Ascending aorta (tissue), 2 donors: ENCODE measurements around the gene UGP2. TPM values are rescaled to one million over a fixed set of nuclear protein-coding genes. Genes with fewer than 3 reads are reported as not detected.
"Not testable (repeated sequence)": the region's sequence is repeated elsewhere in the genome, so short reads cannot be mapped to it uniquely, and the experiment has no call there.

Experiments used
- DNase-seq, 2 donors: peaks; one replicate each; pipeline ENCODE4 v3.0.0-alpha.2; 2019; ENCODE audit warnings: low spot score in 2 of 2
- H3K27ac ChIP-seq, 2 donors: fragments of 200-600 bp; sonication (generic); one replicate each; pipeline ENCODE4 v1.5.1; 2016 to 2017; ENCODE audit warnings: mild to moderate bottlenecking in 1 of 2
- H3K27me3 ChIP-seq: fragments of 200-600 bp; sonication (generic); one replicate; pipeline ENCODE4 v1.5.1; 2017
- H3K36me3 ChIP-seq, 2 donors: fragments of 200-600 bp; sonication (generic); one replicate each; pipeline ENCODE4 v1.5.1; 2016
- H3K4me1 ChIP-seq, 2 donors: fragments of 200-600 bp; sonication (generic); one replicate each; pipeline ENCODE4 v1.5.1; 2016 to 2017; ENCODE audit warnings: mild to moderate bottlenecking in 1 of 2
- H3K4me3 ChIP-seq, 2 donors: fragments of 200-600 bp; sonication (generic); one replicate each; pipeline ENCODE4 v1.5.1; 2016 to 2017; ENCODE audit warnings: mild to moderate bottlenecking in 1 of 2
- H3K9me3 ChIP-seq, 2 donors: fragments of 200-600 bp; sonication (generic); one replicate each; pipeline ENCODE4 v1.5.1; 2016
- intact Hi-C: fragments of 100-400 bp; cut with DNase I; formaldehyde crosslinking; loops from one replicate; pipeline ENCODE4 v1.15.1; 2023
- total RNA-seq: library from RNA; depleted of rRNA; stranded (reverse); fragments of >200 nt; gene quantifications from one replicate; pipeline ENCODE4 v1.1.0, GENCODE V29; 2016
- TF ChIP-seq, protein P1 (sequence below), 3 experiments: fragments of 200-600 bp in 2 of 3; fragments of 450-650 bp in 1 of 3; sonication (generic) in 2 of 3; IDR thresholded peaks; one replicate each; pipeline ENCODE4 v1.5.1; 2016 to 2019; ENCODE audit warnings: antibody characterized with exemption in 3 of 3, mild to moderate bottlenecking in 1 of 3, moderate library complexity in 1 of 3

UGP2 gene
- total RNA-seq, 1 donor from 2014 or later: 25.7 TPM

DNA sequence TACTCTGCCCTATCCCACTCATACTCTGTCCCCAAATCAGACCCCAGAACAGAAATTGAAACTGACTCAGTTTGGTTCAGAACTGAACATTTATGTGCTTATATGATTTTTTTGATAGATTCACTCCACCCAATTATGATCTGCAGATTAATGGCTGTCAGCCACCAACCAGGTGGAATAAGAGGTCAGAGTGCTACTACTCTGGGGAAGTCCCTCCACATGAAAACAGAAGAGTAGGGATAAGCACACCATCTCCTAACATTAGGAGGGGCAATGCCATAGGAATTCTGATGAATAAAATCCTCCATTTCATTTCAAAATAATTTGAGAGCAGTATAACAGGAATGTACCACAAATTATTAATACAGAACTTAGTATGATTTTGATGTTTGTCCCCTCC is 36.3 kb upstream of the UGP2 start:
- Histone ChIP-seq H3K4me1 (no peaks in the 10 kb centered on the region), H3K9me3 (no peaks in the 10 kb centered on the region), H3K27ac (no peak overlapping the region), H3K27me3 (no peaks in the 10 kb centered on the region), H3K36me3 (no peaks in the 10 kb centered on the region), H3K4me3 (no peak overlapping the region)
- DNase-seq: no peak
- intact Hi-C loops: no loop called here
- TF ChIP-seq, protein P1, sequence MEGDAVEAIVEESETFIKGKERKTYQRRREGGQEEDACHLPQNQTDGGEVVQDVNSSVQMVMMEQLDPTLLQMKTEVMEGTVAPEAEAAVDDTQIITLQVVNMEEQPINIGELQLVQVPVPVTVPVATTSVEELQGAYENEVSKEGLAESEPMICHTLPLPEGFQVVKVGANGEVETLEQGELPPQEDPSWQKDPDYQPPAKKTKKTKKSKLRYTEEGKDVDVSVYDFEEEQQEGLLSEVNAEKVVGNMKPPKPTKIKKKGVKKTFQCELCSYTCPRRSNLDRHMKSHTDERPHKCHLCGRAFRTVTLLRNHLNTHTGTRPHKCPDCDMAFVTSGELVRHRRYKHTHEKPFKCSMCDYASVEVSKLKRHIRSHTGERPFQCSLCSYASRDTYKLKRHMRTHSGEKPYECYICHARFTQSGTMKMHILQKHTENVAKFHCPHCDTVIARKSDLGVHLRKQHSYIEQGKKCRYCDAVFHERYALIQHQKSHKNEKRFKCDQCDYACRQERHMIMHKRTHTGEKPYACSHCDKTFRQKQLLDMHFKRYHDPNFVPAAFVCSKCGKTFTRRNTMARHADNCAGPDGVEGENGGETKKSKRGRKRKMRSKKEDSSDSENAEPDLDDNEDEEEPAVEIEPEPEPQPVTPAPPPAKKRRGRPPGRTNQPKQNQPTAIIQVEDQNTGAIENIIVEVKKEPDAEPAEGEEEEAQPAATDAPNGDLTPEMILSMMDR (IDR thresholded peaks at IDR 0.05): no peak

DNA sequence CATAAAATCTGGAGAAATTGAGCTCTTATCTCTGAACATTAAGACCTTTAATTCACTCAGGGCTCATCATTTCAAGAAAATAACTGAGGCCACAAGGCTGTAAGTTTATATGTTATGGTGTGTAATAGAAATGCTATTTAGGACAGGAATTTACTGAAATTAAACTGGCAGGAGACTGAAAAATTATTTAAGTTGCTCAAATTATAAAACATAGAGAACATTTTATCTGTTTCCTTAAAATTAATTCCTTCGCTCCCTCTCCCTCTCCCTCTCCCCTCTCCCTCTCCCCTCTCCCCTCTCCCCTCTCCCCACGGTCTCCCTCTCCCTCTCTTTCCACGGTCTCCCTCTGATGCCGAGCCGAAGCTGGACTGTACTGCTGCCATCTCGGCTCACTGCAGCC is 33.7 kb upstream of the UGP2 start:
- H3K4me1 ChIP-seq, intact Hi-C loops, DNase-seq, H3K27ac ChIP-seq, H3K9me3 ChIP-seq, H3K27me3 ChIP-seq, H3K36me3 ChIP-seq, H3K4me3 ChIP-seq: not testable (repeated sequence)

DNA sequence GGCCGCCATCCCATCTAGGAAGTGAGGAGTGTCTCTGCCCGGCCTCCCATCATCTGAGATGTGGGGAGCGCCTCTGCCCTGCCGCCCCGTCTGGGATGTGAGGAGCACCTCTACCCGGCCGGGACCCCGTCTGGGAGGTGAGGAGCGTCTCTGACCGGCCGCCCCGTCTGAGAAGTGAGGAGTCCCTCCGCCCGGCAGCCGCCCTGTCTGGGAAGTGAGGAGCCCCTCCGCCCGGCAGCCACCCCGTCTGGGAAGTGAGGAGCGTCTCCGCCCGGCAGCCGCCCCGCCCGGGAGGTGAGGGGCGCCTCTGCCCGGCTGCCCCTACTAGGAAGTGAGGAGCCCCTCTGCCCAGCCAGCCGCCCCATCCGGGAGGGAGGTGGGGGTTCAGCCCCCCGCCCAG is 32.8 kb upstream of the UGP2 start:
- H3K4me1 ChIP-seq, DNase-seq, H3K36me3 ChIP-seq, H3K9me3 ChIP-seq, intact Hi-C loops, H3K27me3 ChIP-seq, H3K4me3 ChIP-seq, H3K27ac ChIP-seq: not testable (repeated sequence)

DNA sequence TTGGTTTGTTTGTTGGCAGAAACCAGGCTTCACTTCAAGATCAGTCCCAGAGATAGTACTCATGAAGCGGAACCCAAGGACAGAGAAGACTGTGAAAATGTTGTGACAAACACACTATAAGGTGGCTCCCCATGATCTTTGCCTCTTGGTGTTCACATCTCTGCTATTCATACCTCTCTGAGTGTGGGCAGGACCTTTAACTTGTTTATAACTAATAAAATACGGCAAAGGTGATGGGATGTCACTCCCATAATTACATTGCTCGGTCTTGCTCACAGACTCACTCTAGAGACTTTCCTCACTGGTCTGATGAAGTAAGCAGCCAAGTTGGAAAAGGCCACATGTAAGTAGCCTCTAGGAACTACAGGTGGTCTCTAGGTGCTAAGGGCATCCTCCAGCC is 30.6 kb upstream of the UGP2 start:
- no peak for DNase-seq
- H3K4me1 ChIP-seq: no peaks in the 10 kb centered on the region
- H3K36me3 ChIP-seq: no peaks in the 10 kb centered on the region
- H3K4me3 ChIP-seq: no peak overlapping the region
- intact Hi-C loops: no loop called here
- H3K27ac ChIP-seq: no peak overlapping the region
- H3K27me3 ChIP-seq: no peaks in the 10 kb centered on the region
- TF ChIP-seq, protein P1 (IDR thresholded peaks at IDR 0.05): no peak
- H3K9me3 ChIP-seq: no peaks in the 10 kb centered on the region

DNA sequence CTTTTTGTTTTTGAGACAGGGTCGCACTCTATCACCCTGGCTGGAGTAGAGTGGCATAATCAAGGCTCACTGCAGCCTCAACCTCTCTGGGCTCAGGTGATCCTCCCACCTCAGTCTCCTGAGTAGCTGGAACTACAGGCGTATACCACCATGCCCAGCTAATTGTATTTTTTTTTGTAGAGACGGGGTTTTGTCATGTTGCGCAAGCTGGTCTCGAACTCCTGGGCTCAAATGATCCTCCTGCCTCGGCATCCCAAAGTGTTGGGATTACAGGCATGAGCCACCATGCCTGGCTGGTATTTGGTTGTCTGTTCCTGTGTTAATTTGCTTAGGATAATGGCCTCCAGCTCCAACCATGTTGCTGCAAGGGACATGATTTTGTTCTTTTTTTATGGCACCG is 29.8 kb upstream of the UGP2 start:
- H3K36me3 ChIP-seq, H3K9me3 ChIP-seq, H3K4me1 ChIP-seq, H3K27me3 ChIP-seq, H3K27ac ChIP-seq, H3K4me3 ChIP-seq, intact Hi-C loops, DNase-seq: not testable (repeated sequence)

DNA sequence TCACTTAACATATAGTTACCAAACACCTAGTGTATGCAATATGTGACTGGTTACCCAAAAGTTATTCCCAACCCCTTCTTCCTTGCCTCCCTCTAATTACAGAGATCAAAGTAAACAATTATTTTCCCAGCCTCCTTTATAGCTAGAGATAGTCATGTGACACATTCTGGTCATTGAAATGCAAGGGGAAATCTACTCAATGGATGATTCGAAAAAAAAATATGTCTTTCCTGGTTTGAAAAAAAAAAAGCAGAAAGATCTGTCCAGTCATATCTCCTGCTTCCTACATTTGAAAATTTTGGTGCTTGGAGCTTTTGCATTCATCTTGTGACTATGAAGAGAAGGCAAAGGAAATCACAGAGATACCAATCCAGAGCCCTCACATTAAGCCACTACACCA is 27.6 kb upstream of the UGP2 start:
- no peaks in the 10 kb centered on the region for H3K36me3 ChIP-seq
- no peak overlapping the region for H3K4me3 ChIP-seq
- H3K27ac ChIP-seq: no peak overlapping the region
- H3K9me3 ChIP-seq: no peaks in the 10 kb centered on the region
- no peaks in the 10 kb centered on the region for H3K4me1 ChIP-seq
- no peaks in the 10 kb centered on the region for H3K27me3 ChIP-seq
- no peak for DNase-seq
- intact Hi-C loops: no loop called here
- TF ChIP-seq, protein P1 (IDR thresholded peaks at IDR 0.05): no peak

DNA sequence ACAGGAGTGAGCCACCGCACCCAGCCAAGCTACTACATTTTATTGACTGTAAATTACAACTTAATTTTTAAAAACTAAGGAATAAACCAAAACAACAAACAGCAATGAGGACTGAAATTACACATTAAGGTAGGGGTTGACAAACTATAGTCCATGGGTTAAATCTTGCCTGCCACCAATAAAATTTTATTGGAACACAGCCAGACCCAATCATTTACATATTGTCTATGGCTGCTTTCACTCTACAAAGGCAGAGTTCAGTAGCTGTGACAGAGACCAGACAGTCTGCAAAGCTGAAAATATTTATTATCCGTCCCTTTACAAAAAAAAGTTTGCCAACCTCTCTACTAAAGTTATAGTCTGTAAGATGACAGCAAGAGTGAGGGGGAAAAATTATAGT is 24.3 kb upstream of the UGP2 start:
- intact Hi-C loops: no loop called here
- Histone ChIP-seq H3K27ac (no peak overlapping the region), H3K4me1 (peaks cover 3 to 16% of the 10 kb centered on the region in 2 donors), H3K4me3 (no peak overlapping the region), H3K36me3 (no peaks in the 10 kb centered on the region), H3K9me3 (no peaks in the 10 kb centered on the region), H3K27me3 (no peaks in the 10 kb centered on the region)
- no peak for DNase-seq
- TF ChIP-seq, protein P1 (IDR thresholded peaks at IDR 0.05): no peak
